Subcutaneous abdominal adipose tissue (tissue), 5 donors: Measurements from ENCODE around the gene ELOVL2.

Source experiments
- H3K27ac ChIP-seq: one replicate; pipeline ENCODE4 v1.7.0; 2013; ENCODE audit warnings: low read depth, mild to moderate bottlenecking, inconsistent platforms, low read length, moderate library complexity
- H3K27me3 ChIP-seq, 5 donors: one replicate each; pipeline ENCODE4 v1.7.0; 2013; ENCODE audit warnings: low read length in 5 of 5, inconsistent platforms in 1 of 5; ENCODE audit not compliant: control insufficient read depth in 5 of 5, insufficient read depth in 4 of 5
- H3K36me3 ChIP-seq, 5 donors: one replicate each; pipeline ENCODE4 v1.7.0; 2013; ENCODE audit warnings: low read length in 5 of 5; ENCODE audit not compliant: control insufficient read depth in 5 of 5, insufficient read depth in 5 of 5
- H3K4me1 ChIP-seq, 5 donors: one replicate each; pipeline ENCODE4 v1.7.0; 2013; ENCODE audit warnings: low read length in 5 of 5, mild to moderate bottlenecking in 3 of 5, moderate library complexity in 1 of 5; ENCODE audit not compliant: control insufficient read depth in 5 of 5, insufficient read depth in 5 of 5
- H3K4me3 ChIP-seq, 5 donors: one replicate each; pipeline ENCODE4 v1.7.0; 2013; ENCODE audit warnings: low read length in 5 of 5, low read depth in 1 of 5
- H3K9ac ChIP-seq, 5 donors: one replicate each; pipeline ENCODE4 v1.7.0; 2013; ENCODE audit warnings: low read length in 5 of 5, mild to moderate bottlenecking in 4 of 5, moderate library complexity in 3 of 5
- H3K9me3 ChIP-seq, 5 donors: one replicate each; pipeline ENCODE4 v1.7.0; 2013; ENCODE audit warnings: low read length in 5 of 5; ENCODE audit not compliant: control insufficient read depth in 5 of 5
- donor health status: healthy.
- donor health status: healthy.
- donor health status: healthy.
- donor health status: healthy.
- donor health status: healthy.

Gene ELOVL2

GRCh38 chr6:11080296-11080695 is 36.2 kb upstream of the ELOVL2 start:
- H3K9me3 ChIP-seq: no peaks in the 10 kb centered on the region
- H3K27ac ChIP-seq: no peak overlapping the region
- no peaks in the 10 kb centered on the region for H3K36me3 ChIP-seq
- no peaks in the 10 kb centered on the region for H3K4me1 ChIP-seq
- H3K9ac ChIP-seq: no peak overlapping the region
- peaks cover 0 to 5% (median 0%) of the 10 kb centered on the region in 5 donors for H3K27me3 ChIP-seq
- no peak overlapping the region for H3K4me3 ChIP-seq

DNA sequence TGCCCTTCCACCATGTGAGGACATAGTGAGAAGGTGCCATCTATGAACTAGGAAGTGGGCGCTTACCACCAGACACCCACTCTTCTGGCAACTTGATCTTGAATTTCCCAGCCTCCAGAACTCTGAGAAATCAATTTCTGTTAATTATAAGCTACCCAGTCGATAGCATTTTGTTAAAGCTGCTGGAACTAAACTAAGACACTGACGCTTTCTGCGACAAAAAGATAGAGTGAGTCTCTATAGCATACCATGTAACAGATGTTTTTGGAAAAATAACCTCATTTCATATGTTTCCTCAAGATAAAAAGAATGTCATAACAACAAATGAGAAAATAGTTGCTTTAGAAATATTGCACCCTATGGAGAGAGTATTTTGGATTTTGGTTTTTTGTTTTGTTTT is 34.2 kb upstream of the ELOVL2 start:
- no peaks in the 10 kb centered on the region for H3K9me3 ChIP-seq
- H3K27ac ChIP-seq: no peak overlapping the region
- no peaks in the 10 kb centered on the region for H3K27me3 ChIP-seq
- H3K36me3 ChIP-seq: no peaks in the 10 kb centered on the region
- H3K4me3 ChIP-seq: no peak overlapping the region
- H3K4me1 ChIP-seq: no peaks in the 10 kb centered on the region
- H3K9ac ChIP-seq: no peak overlapping the region

DNA sequence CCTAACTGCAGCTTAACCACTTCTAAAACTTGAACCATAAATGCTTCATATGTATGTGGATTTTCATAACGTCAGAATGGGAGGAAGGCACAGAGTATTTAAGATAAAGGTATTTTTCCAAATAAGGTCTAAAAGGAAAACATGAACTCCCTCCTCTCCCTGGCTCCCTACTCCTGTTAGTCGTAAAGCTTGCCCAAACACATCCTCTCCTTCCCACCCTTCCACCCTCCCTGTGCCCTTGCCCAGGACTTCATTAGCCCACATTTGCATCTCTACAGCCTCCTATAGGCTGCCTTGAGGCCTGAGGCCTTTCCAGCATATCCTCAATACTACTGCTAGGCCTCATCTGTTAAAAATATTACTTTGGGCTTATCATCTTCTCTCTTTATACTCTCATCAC is 32.4 kb upstream of the ELOVL2 start:
- Histone ChIP-seq H3K27ac (no peak overlapping the region), H3K4me1 (no peaks in the 10 kb centered on the region), H3K9ac (no peak overlapping the region), H3K36me3 (no peaks in the 10 kb centered on the region), H3K9me3 (no peaks in the 10 kb centered on the region), H3K4me3 (no peak overlapping the region), H3K27me3 (no peaks in the 10 kb centered on the region)

GRCh38 chr6:11072101-11072500 is 28.0 kb upstream of the ELOVL2 start:
- Histone ChIP-seq H3K27ac (no peak overlapping the region), H3K36me3 (no peaks in the 10 kb centered on the region), H3K4me1 (no peaks in the 10 kb centered on the region), H3K27me3 (peaks cover 0 to 3% (median 0%) of the 10 kb centered on the region in 5 donors), H3K9me3 (no peaks in the 10 kb centered on the region), H3K4me3 (no peak overlapping the region), H3K9ac (no peak overlapping the region)

DNA sequence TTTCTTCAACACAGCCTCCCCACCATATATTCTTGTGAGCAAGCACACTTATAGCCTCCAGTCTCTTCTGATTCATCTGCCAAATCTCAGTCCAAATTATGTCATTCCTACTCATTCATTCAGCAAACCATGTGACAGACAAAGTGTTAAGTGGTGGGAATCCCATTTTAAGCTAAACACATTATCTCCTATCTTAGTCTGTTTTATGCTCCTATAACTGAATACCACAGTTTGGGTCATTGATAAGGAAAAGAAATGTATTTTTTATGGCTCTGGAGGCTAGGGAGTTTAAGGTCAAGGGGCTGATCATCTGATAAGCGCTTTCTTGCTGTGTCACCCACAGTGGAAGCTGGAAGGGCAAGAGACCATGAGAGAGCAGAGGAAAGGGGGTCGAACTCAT is 25.7 kb upstream of the ELOVL2 start:
- H3K4me1 ChIP-seq: no peaks in the 10 kb centered on the region
- H3K9ac ChIP-seq: no peak overlapping the region
- H3K9me3 ChIP-seq: no peaks in the 10 kb centered on the region
- no peaks in the 10 kb centered on the region for H3K36me3 ChIP-seq
- no peak overlapping the region for H3K4me3 ChIP-seq
- no peak overlapping the region for H3K27ac ChIP-seq
- H3K27me3 ChIP-seq: peaks cover 0 to 3% (median 0%) of the 10 kb centered on the region in 5 donors

- no peaks in the 10 kb centered on the region for H3K4me1 ChIP-seq
- no peak overlapping the region for H3K27ac ChIP-seq
- peaks cover 0 to 3% (median 0%) of the 10 kb centered on the region in 5 donors for H3K27me3 ChIP-seq
- no peak overlapping the region for H3K9ac ChIP-seq
- no peak overlapping the region for H3K4me3 ChIP-seq
- no peaks in the 10 kb centered on the region for H3K36me3 ChIP-seq
- no peaks in the 10 kb centered on the region for H3K9me3 ChIP-seq
Observed at GRCh38 chr6:11067348-11067747, 23.2 kb upstream of the ELOVL2 start.

DNA sequence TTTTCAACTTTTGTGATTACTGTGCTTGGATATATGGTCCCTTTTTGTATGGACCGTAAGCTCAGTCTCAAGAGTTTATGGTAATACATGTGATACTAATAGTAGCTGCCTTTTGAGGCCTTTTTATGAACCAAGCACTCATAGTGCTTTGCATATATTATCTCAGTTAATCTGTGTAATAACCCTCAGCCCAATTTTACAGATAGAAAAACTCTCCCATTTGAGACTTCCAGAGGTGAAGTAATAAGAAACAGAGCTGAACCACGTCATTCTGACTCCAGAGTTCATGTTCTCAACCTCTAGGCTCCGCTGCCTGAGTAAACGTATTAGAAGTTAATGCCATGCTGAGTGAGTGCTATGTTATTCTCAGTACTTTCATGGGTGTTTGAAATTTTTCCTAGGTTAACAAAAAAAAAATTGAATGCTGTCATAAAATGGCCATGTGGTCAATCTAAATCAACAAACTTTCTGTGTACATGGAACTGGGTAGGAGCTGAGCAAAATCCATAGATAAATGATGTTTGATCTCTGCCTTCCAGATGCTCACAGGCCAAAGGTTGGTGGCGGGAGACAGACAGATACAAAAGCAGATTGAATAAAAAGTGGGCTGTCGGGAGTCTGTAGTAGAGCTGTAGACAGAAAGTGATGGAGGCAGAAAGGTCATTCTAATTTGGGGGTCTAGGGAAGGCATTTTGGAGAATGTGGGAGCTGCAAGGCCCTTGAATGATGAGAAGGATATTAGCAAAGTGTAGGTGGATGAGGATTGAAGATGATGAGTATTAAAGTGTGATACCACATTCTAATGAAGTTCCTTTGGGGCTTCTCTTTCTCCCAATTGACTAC is 22.6 kb upstream of the ELOVL2 start:
- Histone ChIP-seq H3K4me1 (no peaks in the 10 kb centered on the region), H3K36me3 (no peaks in the 10 kb centered on the region), H3K27me3 (peaks cover 0 to 3% (median 0%) of the 10 kb centered on the region in 5 donors), H3K27ac (no peak overlapping the region), H3K9ac (no peak overlapping the region), H3K9me3 (no peaks in the 10 kb centered on the region), H3K4me3 (no peak overlapping the region)

GRCh38 chr6:11065436-11066202 is 21.5 kb upstream of the ELOVL2 start:
- Histone ChIP-seq H3K4me3 (no peak overlapping the region), H3K9me3 (no peaks in the 10 kb centered on the region), H3K27me3 (peaks cover 0 to 3% (median 0%) of the 10 kb centered on the region in 5 donors), H3K27ac (no peak overlapping the region), H3K9ac (no peak overlapping the region), H3K36me3 (no peaks in the 10 kb centered on the region), H3K4me1 (no peaks in the 10 kb centered on the region)

DNA sequence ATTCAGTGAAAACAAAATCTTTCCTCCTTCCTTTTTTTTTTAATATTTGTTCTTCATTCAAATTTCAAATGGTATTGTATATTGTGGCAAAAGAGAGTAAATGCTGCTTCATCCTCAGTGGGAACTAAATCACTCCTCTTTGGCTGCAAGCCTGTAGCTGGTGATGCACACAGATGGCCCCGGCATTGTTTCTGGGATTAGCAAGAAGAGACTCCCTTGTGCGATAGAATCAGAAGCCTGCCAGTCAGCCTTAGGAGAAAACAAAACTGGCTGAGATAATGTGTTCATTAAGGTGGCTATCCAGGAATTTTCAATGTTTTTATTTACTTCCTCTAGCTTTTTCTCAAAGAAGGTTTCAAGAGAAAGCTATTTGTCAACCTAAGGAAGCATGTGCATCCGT is 20.7 kb upstream of the ELOVL2 start:
- peaks cover 0 to 3% (median 0%) of the 10 kb centered on the region in 5 donors for H3K27me3 ChIP-seq
- no peak overlapping the region for H3K4me3 ChIP-seq
- H3K9ac ChIP-seq: no peak overlapping the region
- no peaks in the 10 kb centered on the region for H3K36me3 ChIP-seq
- no peak overlapping the region for H3K27ac ChIP-seq
- no peaks in the 10 kb centered on the region for H3K9me3 ChIP-seq
- H3K4me1 ChIP-seq: no peaks in the 10 kb centered on the region

DNA sequence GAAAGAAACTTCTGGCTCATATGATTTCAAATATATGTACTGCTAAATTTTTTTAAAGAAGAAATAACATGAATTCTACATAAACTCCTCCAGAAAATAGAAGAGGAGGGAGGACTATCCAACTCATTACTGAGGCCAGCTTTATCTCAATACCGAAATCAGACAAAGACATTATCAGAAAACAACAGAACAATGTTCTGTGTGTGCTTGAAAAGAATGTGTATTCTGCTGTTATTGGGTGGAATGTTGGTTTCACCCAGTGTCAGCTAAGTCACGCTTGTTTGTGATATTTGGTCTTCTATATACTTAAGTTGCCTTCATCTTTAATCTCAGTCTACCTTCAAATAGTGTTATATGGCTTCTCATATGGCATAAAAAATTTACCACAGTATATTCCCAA is 18.6 kb upstream of the ELOVL2 start:
- Histone ChIP-seq H3K27ac (no peak overlapping the region), H3K4me1 (no peaks in the 10 kb centered on the region), H3K9ac (no peak overlapping the region), H3K4me3 (no peak overlapping the region), H3K36me3 (no peaks in the 10 kb centered on the region), H3K9me3 (no peaks in the 10 kb centered on the region), H3K27me3 (peaks cover 0 to 3% (median 0%) of the 10 kb centered on the region in 5 donors)
